NCI-H774 (cell line): ENCODE data around the gene PARN.
A peak's percentile ranks its signal among the peaks of the same experiment; 100 is the strongest.

Experiments
- DNase-seq: peaks from one replicate; lab custom pipeline; 2025; lab: John Stamatoyannopoulos, UW

Gene PARN

GRCh38 chr16:14529010-14529669 lies 100.9 kb downstream of the PARN start:
- peak; percentile 76 for DNase-seq

DNA sequence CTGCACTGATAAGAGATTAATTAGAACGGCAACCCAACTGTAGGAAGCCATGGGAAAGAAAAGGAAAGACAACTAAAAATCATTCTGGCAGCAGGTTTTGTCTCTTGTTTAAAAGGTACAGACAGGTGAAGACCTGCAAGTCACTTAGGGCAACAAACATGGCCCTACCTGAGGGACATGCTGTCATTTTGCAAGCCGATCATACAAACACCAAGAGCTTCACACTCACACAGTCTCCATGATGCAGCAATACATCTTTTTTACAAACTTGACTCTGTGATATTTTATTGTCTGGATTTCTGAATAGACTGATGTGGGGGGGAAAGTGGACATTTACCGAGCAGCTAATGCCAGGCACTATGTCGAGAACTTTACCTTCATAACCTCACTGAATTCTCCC lies 101.8 kb downstream of the PARN start:
- DNase-seq: no peak

GRCh38 chr16:14527411-14528044 lies 102.5 kb downstream of the PARN start:
- DNase-seq: no peak

DNA sequence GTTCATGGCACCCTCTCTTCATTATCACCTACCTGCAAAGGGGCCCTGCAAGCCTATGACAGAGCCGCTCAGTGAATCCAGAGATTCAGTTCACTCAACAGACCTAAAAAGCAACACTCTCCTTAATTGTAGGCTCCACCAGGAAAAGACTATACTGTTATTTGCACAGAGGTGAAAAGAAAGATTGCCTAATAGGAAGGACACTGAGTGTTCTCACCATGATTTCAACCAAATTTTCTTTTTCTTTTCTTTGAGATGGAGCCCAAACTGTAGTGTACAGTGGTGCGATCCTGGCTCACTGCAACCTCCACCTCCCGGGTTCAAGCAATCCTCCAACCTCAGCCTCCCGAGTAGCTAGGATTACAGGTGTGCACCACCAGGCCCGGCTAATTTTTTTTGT lies 104.5 kb downstream of the PARN start:
- no peak for DNase-seq

GRCh38 chr16:14524979-14525378 lies 105.1 kb downstream of the PARN start:
- no peak for DNase-seq

- DNase-seq: no peak
Observed at GRCh38 chr16:14523632-14524031, 106.4 kb downstream of the PARN start.

DNA sequence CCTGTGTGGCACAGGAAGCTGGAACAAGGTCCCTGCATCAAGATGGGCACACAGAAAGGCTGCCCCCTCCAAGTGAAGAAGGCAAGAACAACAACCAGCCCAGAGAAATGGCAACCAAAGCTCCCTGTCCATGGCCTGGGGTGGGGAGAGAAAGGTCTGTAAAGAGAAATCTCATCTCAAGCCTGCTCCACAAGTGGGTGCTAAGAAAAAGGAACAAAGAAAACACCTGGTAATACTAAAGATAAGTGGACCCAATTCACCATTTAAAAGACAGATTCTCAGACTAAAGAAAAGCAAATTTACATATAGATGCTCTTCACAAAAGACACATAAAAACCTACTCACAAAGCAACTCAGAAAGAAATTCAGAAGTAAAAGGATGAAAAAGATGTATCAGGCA lies 107.4 kb downstream of the PARN start:
- DNase-seq: no peak

- no peak for DNase-seq
Observed at GRCh38 chr16:14520753-14521152, 109.3 kb downstream of the PARN start.

DNA sequence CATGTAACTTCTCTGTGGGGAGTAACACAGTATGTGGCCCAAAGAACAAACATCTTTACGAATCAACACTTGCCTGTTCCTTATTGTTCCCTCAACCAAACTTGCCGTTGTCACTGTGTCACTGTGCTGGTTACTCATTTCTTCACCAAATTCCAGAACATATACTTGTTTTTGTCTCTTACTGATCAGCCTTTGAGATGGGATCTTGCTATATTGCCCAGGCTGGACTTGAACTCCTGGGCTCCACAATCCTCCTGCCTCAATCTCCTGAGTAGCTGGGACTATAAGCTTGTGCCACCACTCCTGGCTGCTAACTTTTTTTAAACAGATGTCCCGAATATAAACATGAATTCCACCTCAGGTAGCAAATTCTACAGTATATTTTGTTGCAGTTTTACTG lies 115.1 kb downstream of the PARN start:
- DNase-seq: no peak

DNA sequence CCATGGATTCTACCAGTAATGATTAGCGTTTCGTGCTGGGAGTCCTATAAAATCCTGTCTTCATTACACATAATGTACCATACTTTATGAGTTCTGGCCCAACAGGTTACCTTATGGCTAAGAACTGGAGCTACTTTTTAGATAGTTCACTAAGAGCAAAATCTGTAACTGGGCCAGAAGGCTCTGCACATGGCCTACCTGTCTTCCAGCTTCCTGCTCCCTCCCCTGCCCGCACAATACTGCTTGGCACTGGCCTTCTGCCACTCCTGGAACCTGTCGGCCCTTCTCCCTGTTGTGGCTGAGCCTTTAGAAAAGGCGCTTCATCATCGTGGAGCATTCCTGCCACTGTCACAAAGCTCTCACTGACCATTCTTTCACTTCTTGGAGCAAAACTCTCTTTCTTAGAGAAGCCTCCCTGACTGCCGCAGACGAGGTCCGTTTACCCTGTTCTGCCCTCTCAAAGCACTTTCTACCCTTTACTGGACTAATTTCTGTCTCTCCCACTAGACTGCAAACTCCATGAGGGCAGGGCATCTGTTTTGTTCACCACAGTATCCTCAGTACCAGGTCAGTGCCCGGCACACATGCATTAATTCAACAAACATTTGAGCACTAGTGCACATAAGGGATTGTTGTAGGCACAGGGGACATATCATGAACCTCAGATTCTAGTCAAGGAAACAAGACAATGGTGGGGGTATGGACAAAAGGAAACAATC lies 116.5 kb downstream of the PARN start:
- DNase-seq: no peak

DNA sequence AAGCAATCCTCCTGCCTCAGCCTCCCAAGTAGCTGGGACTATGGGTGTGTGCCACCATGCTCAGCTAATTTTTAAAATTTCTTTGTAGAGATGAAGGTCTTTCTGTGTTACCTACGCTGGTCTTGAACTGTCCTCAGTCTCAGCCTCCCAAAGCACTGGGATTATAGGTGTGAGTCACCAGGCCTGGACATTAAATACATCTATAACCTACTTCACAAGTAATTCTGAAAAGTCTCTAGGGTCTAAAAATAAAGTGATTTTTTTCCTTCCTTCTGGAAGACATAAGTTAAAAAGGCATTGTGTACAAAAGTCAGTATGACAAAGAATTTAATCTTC lies 118.3 kb downstream of the PARN start:
- no peak for DNase-seq

- no peak for DNase-seq
Observed at GRCh38 chr16:14510939-14511799, 118.9 kb downstream of the PARN start.

DNA sequence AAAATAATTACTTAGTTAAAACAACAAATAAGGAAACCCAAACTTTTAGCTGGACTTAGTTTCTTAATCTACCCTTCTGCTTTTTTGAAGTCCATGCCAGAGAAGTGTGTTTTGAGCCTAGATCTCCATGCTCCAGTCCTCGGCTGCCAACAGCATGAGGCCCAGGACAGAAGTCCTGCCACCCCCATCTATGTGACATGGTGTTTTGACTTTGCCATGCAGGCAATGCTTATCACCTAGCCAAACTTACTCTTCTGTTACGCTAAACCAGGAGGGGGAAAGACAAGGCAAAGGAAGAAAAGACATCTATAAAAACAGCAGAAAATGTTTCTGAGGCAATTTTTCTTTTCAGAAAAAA lies 119.5 kb downstream of the PARN start:
- no peak for DNase-seq

- no peak for DNase-seq
Observed at GRCh38 chr16:14509675-14510132, 120.4 kb downstream of the PARN start.

DNA sequence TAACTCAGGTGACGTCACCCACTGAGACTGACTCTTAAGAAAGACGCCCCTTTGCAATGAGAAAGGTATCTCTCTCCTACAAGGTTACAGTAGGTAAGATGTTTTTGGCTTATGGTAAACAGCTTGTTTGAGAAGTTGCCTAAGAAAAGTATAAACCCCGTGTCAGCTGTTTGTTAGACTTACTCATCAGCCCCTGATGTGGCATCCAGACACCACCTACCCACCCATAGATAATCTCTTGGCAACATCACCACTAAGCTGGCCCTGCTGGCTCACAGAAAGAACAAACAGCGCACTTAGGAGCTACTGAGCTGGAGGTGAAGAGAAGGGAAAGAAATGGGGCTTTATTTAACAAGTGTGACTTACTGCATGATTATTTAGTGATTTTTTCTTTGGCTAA lies 121.0 kb downstream of the PARN start:
- no peak for DNase-seq

DNA sequence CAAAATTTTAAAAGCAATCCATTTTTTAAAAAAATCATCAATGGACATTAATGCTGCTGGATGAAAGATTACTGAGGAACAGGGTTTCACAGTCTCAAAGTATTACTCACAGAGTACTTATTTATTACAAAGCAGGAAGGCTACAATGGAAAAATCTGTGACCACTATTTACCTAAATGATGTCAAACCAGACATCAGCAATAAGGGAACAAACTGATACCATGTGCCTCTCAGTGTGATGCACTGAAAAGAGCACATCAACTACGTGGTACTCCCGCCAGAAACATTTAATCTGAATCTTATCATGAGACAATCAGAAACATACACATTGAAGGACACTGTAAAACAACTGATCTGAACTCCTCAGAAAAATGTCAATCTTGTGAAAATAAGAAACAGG lies 124.2 kb downstream of the PARN start:
- peak; percentile 39 for DNase-seq

DNA sequence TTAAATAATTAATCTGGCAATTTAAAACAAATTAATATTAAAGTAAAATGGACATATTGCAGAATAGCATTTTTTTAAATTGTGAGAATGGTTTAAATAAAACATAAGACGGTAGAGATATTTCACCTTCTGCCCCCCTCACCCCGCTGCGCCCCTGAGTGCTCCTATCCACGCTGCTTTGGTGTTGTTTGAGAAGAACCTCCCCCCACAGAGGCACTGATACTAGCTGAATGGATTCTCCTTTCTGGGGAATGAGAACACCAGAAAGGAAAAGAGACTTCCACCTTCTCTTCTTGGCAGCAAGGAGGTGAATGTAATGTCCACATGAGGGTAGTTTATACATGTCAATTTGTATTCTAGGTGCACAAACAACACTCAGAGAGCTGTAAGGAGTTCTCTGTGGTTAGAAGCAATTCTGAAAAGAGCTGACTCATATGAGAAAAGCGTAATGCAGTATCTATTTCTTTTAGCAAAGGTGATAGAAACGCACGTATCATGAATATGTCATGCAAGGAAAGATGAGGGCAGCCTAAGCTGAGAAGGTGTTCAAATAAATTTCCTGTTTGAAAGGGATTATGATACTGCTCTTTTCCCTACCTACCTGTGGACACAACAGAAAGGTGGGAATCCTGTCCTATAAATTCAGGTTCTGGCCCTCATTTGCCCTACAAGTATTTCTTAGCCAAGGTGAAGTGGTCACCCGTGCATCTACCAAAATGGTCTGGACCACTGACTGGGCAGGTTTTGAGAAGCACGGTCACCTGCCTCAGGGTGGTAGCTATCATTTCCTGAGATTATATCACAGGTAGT lies 126.9 kb downstream of the PARN start:
- no peak for DNase-seq

GRCh38 chr16:14502256-14502875 lies 127.7 kb downstream of the PARN start:
- DNase-seq: no peak

DNA sequence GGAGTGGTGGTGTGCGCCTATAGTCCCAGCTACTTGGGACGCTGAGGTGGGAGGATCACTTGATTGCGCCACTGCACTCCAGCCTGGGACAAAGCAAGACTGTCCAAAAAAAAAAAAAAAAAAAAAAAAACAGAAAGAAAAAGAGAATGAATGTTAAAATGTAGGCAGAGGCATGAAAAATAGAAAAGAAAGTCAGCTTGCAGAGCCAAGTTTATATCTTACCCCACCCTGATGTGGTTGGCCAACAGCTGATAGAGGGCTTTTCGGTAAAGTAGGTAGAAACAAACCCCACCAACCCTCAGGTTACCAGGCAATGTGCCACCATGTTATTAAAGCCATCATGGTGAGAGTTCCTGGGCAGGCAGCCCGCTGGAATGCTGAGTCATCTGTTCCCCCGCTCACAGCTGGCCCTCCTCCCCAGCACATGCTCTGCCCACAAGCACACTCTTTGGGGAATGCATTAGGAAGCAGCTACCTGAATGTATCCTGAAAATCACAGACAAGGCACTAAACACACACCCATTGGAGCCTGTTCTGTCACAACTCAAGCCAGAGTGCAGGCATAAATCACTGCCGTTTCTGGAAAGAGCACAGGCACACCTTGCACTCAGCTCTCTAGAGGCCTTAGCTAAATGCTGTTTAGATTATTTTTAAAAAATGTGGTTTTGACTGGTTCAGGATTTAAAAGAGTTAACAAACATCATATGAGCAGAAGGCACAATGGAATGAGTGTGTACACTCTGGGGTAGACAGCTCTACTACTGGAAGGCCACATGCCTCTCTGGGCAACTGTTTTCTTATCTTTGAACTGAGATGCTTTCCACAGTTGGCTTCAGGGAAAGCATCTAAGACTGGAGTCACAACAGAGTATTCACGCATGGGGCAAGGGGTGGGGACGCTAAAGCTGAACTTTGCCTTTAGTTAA lies 128.5 kb downstream of the PARN start:
- DNase-seq: peak; percentile 86

DNA sequence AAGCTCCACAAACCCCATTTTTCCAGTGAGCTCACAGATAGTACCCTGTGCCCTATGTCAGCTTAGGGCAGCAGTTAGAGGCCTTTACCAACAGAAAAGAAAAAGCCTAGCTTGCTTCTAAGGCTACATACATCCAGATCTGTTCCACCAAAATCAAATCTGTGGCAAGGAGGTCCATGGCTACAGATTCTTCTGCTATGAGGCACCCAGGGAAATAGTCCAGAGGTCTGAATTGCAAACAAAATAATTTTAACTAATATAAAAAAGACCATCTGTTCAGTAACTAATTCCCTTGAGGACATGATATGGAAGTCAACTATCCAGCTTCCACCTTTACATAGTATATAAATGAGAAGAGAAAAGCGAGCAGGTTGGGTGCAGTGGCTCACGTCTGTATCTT lies 129.3 kb downstream of the PARN start:
- DNase-seq: no peak
